Esophagus muscularis mucosa (tissue), 4 donors: ENCODE measurements around the gene AHI1. TPM values are rescaled to one million over a fixed set of nuclear protein-coding genes. Genes with fewer than 3 reads are reported as not detected.
"Not testable (repeated sequence)": the region's sequence is repeated elsewhere in the genome, so short reads cannot be mapped to it uniquely, and the experiment has no call there.

ENCODE experiments used
- DNase-seq: peaks from one replicate; pipeline ENCODE4 v3.0.0-alpha.2; 2017; ENCODE audit errors: extremely low spot score
- H3K27ac ChIP-seq, 4 donors: fragments of 200-600 bp; sonication (generic); replicated peaks in 1 of 4; 1 replicate in 3 of 4; 2 replicates in 1 of 4; pipeline ENCODE4 v1.5.1; 2016 to 2019; ENCODE audit warnings: mild to moderate bottlenecking in 1 of 4
- H3K27me3 ChIP-seq, 4 donors: fragments of 200-600 bp; sonication (generic); one replicate each; pipeline versions ENCODE4 v1.5.1 to v1.6.0; 2016 to 2019
- H3K36me3 ChIP-seq, 4 donors: fragments of 200-600 bp; sonication (generic); one replicate each; pipeline ENCODE4 v1.5.1; 2016 to 2019
- H3K4me1 ChIP-seq, 4 donors: fragments of 200-600 bp; sonication (generic); one replicate each; pipeline ENCODE4 v1.5.1; 2016 to 2019
- H3K4me3 ChIP-seq, 4 donors: fragments of 200-600 bp; sonication (generic); 1 replicate in 2 of 4; 2 replicates in 2 of 4; pipeline ENCODE4 v1.5.1; 2016 to 2019; ENCODE audit warnings: mild to moderate bottlenecking in 4 of 4, moderate library complexity in 1 of 4
- H3K9me3 ChIP-seq, 4 donors: fragments of 200-600 bp; sonication (generic); 1 replicate in 3 of 4; 2 replicates in 1 of 4; pipeline ENCODE4 v1.5.1; 2016 to 2019
- CTCF ChIP-seq, 3 experiments: fragments of 200-600 bp in 2 of 3; fragments of 450-650 bp in 1 of 3; sonication (generic) in 2 of 3; IDR thresholded peaks; one replicate each; pipeline ENCODE4 v1.5.1; 2017 to 2019; ENCODE audit warnings: antibody characterized with exemption in 3 of 3, mild to moderate bottlenecking in 2 of 3, moderate library complexity in 1 of 3
- EP300 ChIP-seq: sonication (generic); formaldehyde crosslinking; IDR thresholded peaks from one replicate; pipeline ENCODE4 v1.6.1; 2017; ENCODE audit warnings: antibody characterized with exemption
- POLR2A ChIP-seq: fragments of 450-650 bp; IDR thresholded peaks from one replicate; pipeline ENCODE4 v1.6.1; 2017; ENCODE audit warnings: antibody characterized with exemption, moderate library complexity, mild to moderate bottlenecking, low read depth
- POLR2AphosphoS5 ChIP-seq, 2 donors: sonication (generic); formaldehyde crosslinking; IDR thresholded peaks; one replicate each; pipeline ENCODE4 v1.6.1; 2017; ENCODE audit warnings: antibody characterized with exemption in 2 of 2
- WGBS: methylation state at CpG from one replicate; pipeline ENCODE4 v1.1.5; 2018; 5-methylcytosine and 5-hydroxymethylcytosine counted together
- intact Hi-C: fragments of 100-400 bp; cut with DNase I; formaldehyde crosslinking; loops from one replicate; pipeline ENCODE4 v1.15.1; 2023
- total RNA-seq, 4 donors: library from RNA; depleted of rRNA; stranded (reverse); fragments of >200 nt; gene quantifications; one replicate each; pipeline versions ENCODE4 v1.1.0 to v1.2.1, GENCODE V29; 2016

The AHI1 gene
- total RNA-seq, 4 donors from 2014 or later, result 11.4 to 28.7 (median 16.2) TPM

GRCh38 chr6:135254471-135254870 is 243.1 kb downstream of the AHI1 start:
- Histone ChIP-seq H3K4me1 (no peaks in the 10 kb centered on the region), H3K36me3 (no peaks in the 10 kb centered on the region), H3K4me3 (no peak overlapping the region), H3K9me3 (no peaks in the 10 kb centered on the region), H3K27me3 (no peaks in the 10 kb centered on the region), H3K27ac (no peak overlapping the region)
- no peak for DNase-seq
- TF ChIP-seq EP300 (no peak), POLR2A (no peak), CTCF (IDR thresholded peaks at IDR 0.05) (no peak), POLR2AphosphoS5 (IDR thresholded peaks at IDR 0.05) (no peak)
- intact Hi-C loops, result no loop called here
- WGBS, result 71% methylated on average over 1 of the region's 1 CpG

- no peak for DNase-seq
- no peak overlapping the region for H3K4me3 ChIP-seq
- no peaks in the 10 kb centered on the region for H3K9me3 ChIP-seq
- H3K4me1 ChIP-seq, result no peaks in the 10 kb centered on the region
- TF ChIP-seq POLR2AphosphoS5 (IDR thresholded peaks at IDR 0.05) (no peak), POLR2A (no peak), CTCF (IDR thresholded peaks at IDR 0.05) (no peak), EP300 (no peak)
- intact Hi-C loops, result no loop called here
- H3K27me3 ChIP-seq, result no peaks in the 10 kb centered on the region
- 69% methylated on average over 13 of the region's 13 CpGs for WGBS
- H3K27ac ChIP-seq, result no peak overlapping the region
- no peaks in the 10 kb centered on the region for H3K36me3 ChIP-seq
Observed at GRCh38 chr6:135251498-135252441, 245.8 kb downstream of the AHI1 start.

GRCh38 chr6:135250751-135251497 is 246.6 kb downstream of the AHI1 start:
- no peaks in the 10 kb centered on the region for H3K36me3 ChIP-seq
- no peak for DNase-seq
- no peaks in the 10 kb centered on the region for H3K4me1 ChIP-seq
- 91% methylated on average over 9 of the region's 9 CpGs for WGBS
- H3K27ac ChIP-seq, result no peak overlapping the region
- no peak overlapping the region for H3K4me3 ChIP-seq
- no peaks in the 10 kb centered on the region for H3K27me3 ChIP-seq
- no peaks in the 10 kb centered on the region for H3K9me3 ChIP-seq
- intact Hi-C loops, result no loop called here
- no peak for TF ChIP-seq POLR2A
- TF ChIP-seq CTCF (IDR thresholded peaks at IDR 0.05), result no peak
- no peak for TF ChIP-seq EP300
- TF ChIP-seq POLR2AphosphoS5 (IDR thresholded peaks at IDR 0.05), result no peak

GRCh38 chr6:135250234-135250633 is 247.3 kb downstream of the AHI1 start:
- intact Hi-C loops, result no loop called here
- 88% methylated on average over 9 of the region's 9 CpGs for WGBS
- no peak for DNase-seq

GRCh38 chr6:135246412-135247012 is 251.0 kb downstream of the AHI1 start:
- H3K9me3 ChIP-seq, H3K4me3 ChIP-seq, intact Hi-C loops, DNase-seq, H3K4me1 ChIP-seq, H3K36me3 ChIP-seq, H3K27me3 ChIP-seq, H3K27ac ChIP-seq: not testable (repeated sequence)
- WGBS, result 89% methylated on average over 8 of the region's 8 CpGs

More at GRCh38 chr6:135250234-135250633, 247.3 kb downstream of the AHI1 start:
- Histone ChIP-seq H3K4me1 (no peaks in the 10 kb centered on the region), H3K36me3 (no peaks in the 10 kb centered on the region), H3K27me3 (no peaks in the 10 kb centered on the region), H3K4me3 (no peak overlapping the region), H3K9me3 (no peaks in the 10 kb centered on the region), H3K27ac (no peak overlapping the region)
- TF ChIP-seq CTCF (IDR thresholded peaks at IDR 0.05) (no peak), POLR2AphosphoS5 (IDR thresholded peaks at IDR 0.05) (no peak), EP300 (no peak), POLR2A (no peak)
